ENCODE measurements around the gene SLC9A8. TPM values are rescaled to one million over a fixed set of nuclear protein-coding genes. Genes with fewer than 3 reads are reported as not detected.

SLC9A8 gene
- total and polyA plus RNA-seq, 9 of the 15 experiments (the other 6 are each of a cell fraction or from before 2014, with no cell fraction given) = 0.56 to 9.7 (median 5.0) TPM

- TF ChIP-seq KLF10 (CRISPR knock-in tag; IDR thresholded peaks at IDR 0.05) = no peak
- peak; percentile 68; the same call in 1 of the 2 replicates for TF ChIP-seq ZNF766 (CRISPR knock-in tag; conservative IDR thresholded peaks at IDR 0.05)
- TF ChIP-seq MEF2D (tag; conservative IDR thresholded peaks at IDR 0.05; ENCODE audit: low read depth) = 0 out of 2 replicates have a peak, but pooled peaks have one; percentile 37
- 0 out of 4 replicates have a peak, but pooled peaks of 1 of the 2 experiments have one; percentile 9 for TF ChIP-seq TRIM24 (IDR thresholded peaks at IDR 0.05)
- TF ChIP-seq, protein P1, sequence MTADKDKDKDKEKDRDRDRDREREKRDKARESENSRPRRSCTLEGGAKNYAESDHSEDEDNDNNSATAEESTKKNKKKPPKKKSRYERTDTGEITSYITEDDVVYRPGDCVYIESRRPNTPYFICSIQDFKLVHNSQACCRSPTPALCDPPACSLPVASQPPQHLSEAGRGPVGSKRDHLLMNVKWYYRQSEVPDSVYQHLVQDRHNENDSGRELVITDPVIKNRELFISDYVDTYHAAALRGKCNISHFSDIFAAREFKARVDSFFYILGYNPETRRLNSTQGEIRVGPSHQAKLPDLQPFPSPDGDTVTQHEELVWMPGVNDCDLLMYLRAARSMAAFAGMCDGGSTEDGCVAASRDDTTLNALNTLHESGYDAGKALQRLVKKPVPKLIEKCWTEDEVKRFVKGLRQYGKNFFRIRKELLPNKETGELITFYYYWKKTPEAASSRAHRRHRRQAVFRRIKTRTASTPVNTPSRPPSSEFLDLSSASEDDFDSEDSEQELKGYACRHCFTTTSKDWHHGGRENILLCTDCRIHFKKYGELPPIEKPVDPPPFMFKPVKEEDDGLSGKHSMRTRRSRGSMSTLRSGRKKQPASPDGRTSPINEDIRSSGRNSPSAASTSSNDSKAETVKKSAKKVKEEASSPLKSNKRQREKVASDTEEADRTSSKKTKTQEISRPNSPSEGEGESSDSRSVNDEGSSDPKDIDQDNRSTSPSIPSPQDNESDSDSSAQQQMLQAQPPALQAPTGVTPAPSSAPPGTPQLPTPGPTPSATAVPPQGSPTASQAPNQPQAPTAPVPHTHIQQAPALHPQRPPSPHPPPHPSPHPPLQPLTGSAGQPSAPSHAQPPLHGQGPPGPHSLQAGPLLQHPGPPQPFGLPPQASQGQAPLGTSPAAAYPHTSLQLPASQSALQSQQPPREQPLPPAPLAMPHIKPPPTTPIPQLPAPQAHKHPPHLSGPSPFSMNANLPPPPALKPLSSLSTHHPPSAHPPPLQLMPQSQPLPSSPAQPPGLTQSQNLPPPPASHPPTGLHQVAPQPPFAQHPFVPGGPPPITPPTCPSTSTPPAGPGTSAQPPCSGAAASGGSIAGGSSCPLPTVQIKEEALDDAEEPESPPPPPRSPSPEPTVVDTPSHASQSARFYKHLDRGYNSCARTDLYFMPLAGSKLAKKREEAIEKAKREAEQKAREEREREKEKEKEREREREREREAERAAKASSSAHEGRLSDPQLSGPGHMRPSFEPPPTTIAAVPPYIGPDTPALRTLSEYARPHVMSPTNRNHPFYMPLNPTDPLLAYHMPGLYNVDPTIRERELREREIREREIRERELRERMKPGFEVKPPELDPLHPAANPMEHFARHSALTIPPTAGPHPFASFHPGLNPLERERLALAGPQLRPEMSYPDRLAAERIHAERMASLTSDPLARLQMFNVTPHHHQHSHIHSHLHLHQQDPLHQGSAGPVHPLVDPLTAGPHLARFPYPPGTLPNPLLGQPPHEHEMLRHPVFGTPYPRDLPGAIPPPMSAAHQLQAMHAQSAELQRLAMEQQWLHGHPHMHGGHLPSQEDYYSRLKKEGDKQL (CRISPR knock-in tag; IDR thresholded peaks at IDR 0.05; ENCODE audit: borderline replicate concordance) = no peak
- no peak for TF ChIP-seq ZNF445 (CRISPR knock-in tag; IDR thresholded peaks at IDR 0.05; ENCODE audit: low read depth)
- no peak for TF ChIP-seq ZBTB12 (CRISPR knock-in tag; IDR thresholded peaks at IDR 0.05)
- peak in 1 of 2 experiments; percentile 73; a peak in 2 of 4 replicates for TF ChIP-seq RCOR1 (IDR thresholded peaks at IDR 0.05; ENCODE audit: borderline replicate concordance in 1 of 2, low read depth in 2 of 2, low read length in 2 of 2)
- TF ChIP-seq ATF6 (CRISPR knock-in tag; IDR thresholded peaks at IDR 0.05) = 0 out of 2 replicates have a peak, but pooled peaks have one; percentile 42
- 0 out of 2 replicates have a peak, but pooled peaks have one; percentile 43 for TF ChIP-seq MECOM (CRISPR knock-in tag; IDR thresholded peaks at IDR 0.05)
- TF ChIP-seq, protein P2, sequence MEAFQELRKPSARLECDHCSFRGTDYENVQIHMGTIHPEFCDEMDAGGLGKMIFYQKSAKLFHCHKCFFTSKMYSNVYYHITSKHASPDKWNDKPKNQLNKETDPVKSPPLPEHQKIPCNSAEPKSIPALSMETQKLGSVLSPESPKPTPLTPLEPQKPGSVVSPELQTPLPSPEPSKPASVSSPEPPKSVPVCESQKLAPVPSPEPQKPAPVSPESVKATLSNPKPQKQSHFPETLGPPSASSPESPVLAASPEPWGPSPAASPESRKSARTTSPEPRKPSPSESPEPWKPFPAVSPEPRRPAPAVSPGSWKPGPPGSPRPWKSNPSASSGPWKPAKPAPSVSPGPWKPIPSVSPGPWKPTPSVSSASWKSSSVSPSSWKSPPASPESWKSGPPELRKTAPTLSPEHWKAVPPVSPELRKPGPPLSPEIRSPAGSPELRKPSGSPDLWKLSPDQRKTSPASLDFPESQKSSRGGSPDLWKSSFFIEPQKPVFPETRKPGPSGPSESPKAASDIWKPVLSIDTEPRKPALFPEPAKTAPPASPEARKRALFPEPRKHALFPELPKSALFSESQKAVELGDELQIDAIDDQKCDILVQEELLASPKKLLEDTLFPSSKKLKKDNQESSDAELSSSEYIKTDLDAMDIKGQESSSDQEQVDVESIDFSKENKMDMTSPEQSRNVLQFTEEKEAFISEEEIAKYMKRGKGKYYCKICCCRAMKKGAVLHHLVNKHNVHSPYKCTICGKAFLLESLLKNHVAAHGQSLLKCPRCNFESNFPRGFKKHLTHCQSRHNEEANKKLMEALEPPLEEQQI (IDR thresholded peaks at IDR 0.05) = no peak
- TF ChIP-seq HOXB6 (CRISPR knock-in tag; IDR thresholded peaks at IDR 0.05; ENCODE audit: borderline replicate concordance) = no peak
- peak; percentile 36; the same call in 1 of the 2 replicates for TF ChIP-seq ESRRA (IDR thresholded peaks at IDR 0.05; ENCODE audit: borderline replicate concordance, low read depth)
- peak; percentile 29 for TF ChIP-seq NUFIP1 (IDR thresholded peaks at IDR 0.05; ENCODE audit: partially characterized antibody)
- 0 out of 2 replicates have a peak, but pooled peaks have one; percentile 60 for TF ChIP-seq HDAC8 (tag; IDR thresholded peaks at IDR 0.05)
- 0 out of 2 replicates have a peak, but pooled peaks have one; percentile 9 for TF ChIP-seq EP400 (IDR thresholded peaks at IDR 0.05)
Measured at GRCh38 chr20:49765846-49766541, 46.6 kb upstream of the SLC9A8 start (continued).

All from K562 (cell line).